ENCODE data around the gene TMEM269. TPM values are rescaled to one million over a fixed set of nuclear protein-coding genes. Genes with fewer than 3 reads are reported as not detected.
A peak's percentile ranks its signal among the peaks of the same experiment; 100 is the strongest.

TMEM269 gene
- total and polyA plus RNA-seq, 9 of the 15 experiments (the other 6 are each of a cell fraction or from before 2014, with no cell fraction given), result 0.09 to 0.49 (median 0.21) TPM

DNA sequence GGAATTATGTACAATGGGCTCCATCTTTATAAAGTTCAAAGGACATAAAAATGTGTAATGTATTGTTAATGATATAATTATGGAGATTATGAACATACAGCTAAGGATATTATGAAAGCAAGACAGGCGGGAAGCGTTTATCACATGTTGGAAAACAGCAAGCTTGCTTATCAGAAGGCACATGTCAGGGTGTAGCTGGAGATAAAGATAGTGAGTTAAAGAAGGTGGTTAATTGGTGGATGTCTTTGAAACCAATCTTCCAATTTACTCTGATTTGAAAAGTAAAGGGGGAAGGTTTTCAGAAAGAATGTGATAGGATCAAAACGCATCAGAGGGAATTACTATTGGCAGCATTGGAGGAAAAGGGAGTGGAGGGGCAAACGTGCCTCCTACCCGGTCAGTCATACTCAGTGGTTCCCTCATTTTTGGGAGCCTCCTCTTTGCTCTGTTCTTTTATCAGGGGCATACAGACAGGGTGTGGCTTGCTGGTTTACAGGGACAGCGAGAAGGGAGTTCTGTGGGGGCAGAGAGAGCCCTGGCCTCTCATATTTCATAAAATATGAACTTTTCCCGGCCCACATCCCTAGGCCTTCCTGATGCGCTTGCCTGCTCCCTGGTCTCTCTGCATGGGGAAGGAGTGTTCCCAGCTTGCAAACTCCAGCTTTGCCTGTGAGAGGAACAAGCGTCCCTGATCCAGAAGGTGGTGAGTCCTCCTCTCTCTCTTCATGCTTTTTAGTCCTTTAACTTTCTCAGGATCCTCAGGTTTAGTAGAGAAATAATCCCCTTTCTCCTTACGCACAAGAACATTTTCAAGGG, 40.5 kb downstream of the TMEM269 start (continued):
- TF ChIP-seq ZNF57 (CRISPR knock-in tag; IDR thresholded peaks at IDR 0.05) (no peak), KLF16 (IDR thresholded peaks at IDR 0.05) (peak; percentile 94), ZNF778 (CRISPR knock-in tag; IDR thresholded peaks at IDR 0.05) (no peak), MTA3 (IDR thresholded peaks at IDR 0.05; ENCODE audit: borderline replicate concordance) (peak; percentile 81; the same call in 1 of the 2 replicates), ATF1 (CRISPR knock-in tag; IDR thresholded peaks at IDR 0.05) (no peak), ATF1 (tag; IDR thresholded peaks at IDR 0.05) (peak; percentile 82), NCOR1 (IDR thresholded peaks at IDR 0.05) (peak; percentile 98), CXXC5 (CRISPR knock-in tag; IDR thresholded peaks at IDR 0.05) (peak; percentile 81), RBM15 (IDR thresholded peaks at IDR 0.05; ENCODE audit: insufficient read depth, low read length) (no peak), BRD4 (IDR thresholded peaks at IDR 0.05) (no peak), ZNF316 (IDR thresholded peaks at IDR 0.05) (peak; percentile 82), EWSR1 (IDR thresholded peaks at IDR 0.05; ENCODE audit: borderline replicate concordance, low read depth, partially characterized antibody) (no peak), FOXJ2 (tag; IDR thresholded peaks at IDR 0.05) (peak; percentile 93), CREB3 (tag; conservative IDR thresholded peaks at IDR 0.05; ENCODE audit: low read depth) (0 out of 2 replicates have a peak, but pooled peaks have one; percentile 57), CBX5 (IDR thresholded peaks at IDR 0.05; ENCODE audit: borderline replicate concordance, low read depth) (no peak), MXI1 (IDR thresholded peaks at IDR 0.05; ENCODE audit: low read depth, low read length) (peak; percentile 71; the same call in 1 of the 2 replicates), VEZF1 (CRISPR knock-in tag; IDR thresholded peaks at IDR 0.05) (peak; percentile 76), SMARCA4 (IDR thresholded peaks at IDR 0.05) (peak; percentile 100), CREB5 (CRISPR knock-in tag; IDR thresholded peaks at IDR 0.05) (no peak)
- TF ChIP-seq, protein P1, sequence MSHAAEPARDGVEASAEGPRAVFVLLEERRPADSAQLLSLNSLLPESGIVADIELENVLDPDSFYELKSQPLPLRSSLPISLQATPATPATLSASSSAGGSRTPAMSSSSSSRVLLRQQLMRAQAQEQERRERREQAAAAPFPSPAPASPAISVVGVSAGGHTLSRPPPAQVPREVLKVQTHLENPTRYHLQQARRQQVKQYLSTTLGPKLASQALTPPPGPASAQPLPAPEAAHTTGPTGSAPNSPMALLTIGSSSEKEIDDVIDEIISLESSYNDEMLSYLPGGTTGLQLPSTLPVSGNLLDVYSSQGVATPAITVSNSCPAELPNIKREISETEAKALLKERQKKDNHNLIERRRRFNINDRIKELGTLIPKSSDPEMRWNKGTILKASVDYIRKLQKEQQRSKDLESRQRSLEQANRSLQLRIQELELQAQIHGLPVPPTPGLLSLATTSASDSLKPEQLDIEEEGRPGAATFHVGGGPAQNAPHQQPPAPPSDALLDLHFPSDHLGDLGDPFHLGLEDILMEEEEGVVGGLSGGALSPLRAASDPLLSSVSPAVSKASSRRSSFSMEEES (CRISPR knock-in tag; IDR thresholded peaks at IDR 0.05), result no peak
- TF ChIP-seq, protein P2, sequence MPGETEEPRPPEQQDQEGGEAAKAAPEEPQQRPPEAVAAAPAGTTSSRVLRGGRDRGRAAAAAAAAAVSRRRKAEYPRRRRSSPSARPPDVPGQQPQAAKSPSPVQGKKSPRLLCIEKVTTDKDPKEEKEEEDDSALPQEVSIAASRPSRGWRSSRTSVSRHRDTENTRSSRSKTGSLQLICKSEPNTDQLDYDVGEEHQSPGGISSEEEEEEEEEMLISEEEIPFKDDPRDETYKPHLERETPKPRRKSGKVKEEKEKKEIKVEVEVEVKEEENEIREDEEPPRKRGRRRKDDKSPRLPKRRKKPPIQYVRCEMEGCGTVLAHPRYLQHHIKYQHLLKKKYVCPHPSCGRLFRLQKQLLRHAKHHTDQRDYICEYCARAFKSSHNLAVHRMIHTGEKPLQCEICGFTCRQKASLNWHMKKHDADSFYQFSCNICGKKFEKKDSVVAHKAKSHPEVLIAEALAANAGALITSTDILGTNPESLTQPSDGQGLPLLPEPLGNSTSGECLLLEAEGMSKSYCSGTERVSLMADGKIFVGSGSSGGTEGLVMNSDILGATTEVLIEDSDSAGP (CRISPR knock-in tag; IDR thresholded peaks at IDR 0.05), result no peak
- TF ChIP-seq, protein P3, sequence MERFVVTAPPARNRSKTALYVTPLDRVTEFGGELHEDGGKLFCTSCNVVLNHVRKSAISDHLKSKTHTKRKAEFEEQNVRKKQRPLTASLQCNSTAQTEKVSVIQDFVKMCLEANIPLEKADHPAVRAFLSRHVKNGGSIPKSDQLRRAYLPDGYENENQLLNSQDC (CRISPR knock-in tag; IDR thresholded peaks at IDR 0.05), result 0 out of 2 replicates have a peak, but pooled peaks have one; percentile 53
